ENCODE measurements around the gene ICA1L.

GRCh38 chr2:202910698-202911097 lies 39.1 kb upstream of the ICA1L start:
- TF ChIP-seq FOXA1 (IDR thresholded peaks at IDR 0.05) (no peak), PKNOX1 (IDR thresholded peaks at IDR 0.05) (no peak), SP1 (IDR thresholded peaks at IDR 0.05) (no peak), ZNF384 (IDR thresholded peaks at IDR 0.05) (no peak), FOXM1 (IDR thresholded peaks at IDR 0.05; ENCODE audit: borderline replicate concordance) (no peak), BHLHE40 (IDR thresholded peaks at IDR 0.05; ENCODE audit: borderline replicate concordance) (no peak), ARNT (IDR thresholded peaks at IDR 0.05) (no peak), FOXK2 (IDR thresholded peaks at IDR 0.05) (no peak), TARDBP (IDR thresholded peaks at IDR 0.05) (no peak), SUZ12 (IDR thresholded peaks at IDR 0.05) (no peak)

All from HEK293T (cell line).